PFSK-1 (cell line): ENCODE data around the gene REV3L.

Experiments
- FOXP2 ChIP-seq: optimal IDR thresholded peaks from 2 replicates; pipeline ENCODE3; 2011; ENCODE audit warnings: borderline replicate concordance, control low read depth, inconsistent platforms; ENCODE audit not compliant: insufficient read depth; ENCODE audit errors: extremely low read length, extremely low read depth
- POLR2AphosphoS5 ChIP-seq: IDR thresholded peaks from 2 replicates; pipeline ENCODE4 v1.6.1; 2012; ENCODE audit warnings: low read depth, mild to moderate bottlenecking, control low read depth, low read length, moderate library complexity
- SIN3A ChIP-seq: IDR thresholded peaks from 2 replicates; pipeline ENCODE4 v1.6.1; 2012; ENCODE audit warnings: mild to moderate bottlenecking, low read length, moderate library complexity, borderline replicate concordance; ENCODE audit not compliant: insufficient read depth
- TAF1 ChIP-seq: IDR thresholded peaks from 2 replicates; pipeline ENCODE4 v1.6.1; 2012; ENCODE audit warnings: low read length, control low read depth, borderline replicate concordance; ENCODE audit not compliant: insufficient read depth
- TF ChIP-seq, protein P1 (sequence below), 2 experiments: IDR thresholded peaks; 2 replicates each; pipeline versions ENCODE4 v1.6.1 to v1.8.0; 2011 to 2012; ENCODE audit warnings: low read depth in 2 of 2, low read length in 2 of 2, control low read depth in 1 of 2, inconsistent platforms in 1 of 2, mild to moderate bottlenecking in 1 of 2, moderate library complexity in 1 of 2; ENCODE audit not compliant: insufficient read depth in 1 of 2

REV3L gene

DNA sequence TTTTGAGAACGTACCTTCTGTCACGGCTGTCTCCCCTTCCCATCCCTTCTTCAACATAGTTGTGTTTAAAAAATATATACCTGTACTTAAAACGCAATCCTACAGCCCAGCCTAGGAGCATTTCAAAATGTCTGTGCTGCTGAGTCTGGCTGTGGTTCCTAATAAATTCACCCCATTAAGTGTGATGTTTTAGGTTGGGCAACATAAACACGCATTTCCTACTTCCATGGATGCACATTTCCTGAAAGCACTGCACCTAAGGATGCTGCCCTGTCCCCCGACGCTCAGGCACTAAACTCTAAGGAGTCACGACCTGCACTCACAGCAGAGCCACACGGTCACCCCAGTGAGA is 1.2 kb downstream of the REV3L start:
- TF ChIP-seq, protein P1, sequence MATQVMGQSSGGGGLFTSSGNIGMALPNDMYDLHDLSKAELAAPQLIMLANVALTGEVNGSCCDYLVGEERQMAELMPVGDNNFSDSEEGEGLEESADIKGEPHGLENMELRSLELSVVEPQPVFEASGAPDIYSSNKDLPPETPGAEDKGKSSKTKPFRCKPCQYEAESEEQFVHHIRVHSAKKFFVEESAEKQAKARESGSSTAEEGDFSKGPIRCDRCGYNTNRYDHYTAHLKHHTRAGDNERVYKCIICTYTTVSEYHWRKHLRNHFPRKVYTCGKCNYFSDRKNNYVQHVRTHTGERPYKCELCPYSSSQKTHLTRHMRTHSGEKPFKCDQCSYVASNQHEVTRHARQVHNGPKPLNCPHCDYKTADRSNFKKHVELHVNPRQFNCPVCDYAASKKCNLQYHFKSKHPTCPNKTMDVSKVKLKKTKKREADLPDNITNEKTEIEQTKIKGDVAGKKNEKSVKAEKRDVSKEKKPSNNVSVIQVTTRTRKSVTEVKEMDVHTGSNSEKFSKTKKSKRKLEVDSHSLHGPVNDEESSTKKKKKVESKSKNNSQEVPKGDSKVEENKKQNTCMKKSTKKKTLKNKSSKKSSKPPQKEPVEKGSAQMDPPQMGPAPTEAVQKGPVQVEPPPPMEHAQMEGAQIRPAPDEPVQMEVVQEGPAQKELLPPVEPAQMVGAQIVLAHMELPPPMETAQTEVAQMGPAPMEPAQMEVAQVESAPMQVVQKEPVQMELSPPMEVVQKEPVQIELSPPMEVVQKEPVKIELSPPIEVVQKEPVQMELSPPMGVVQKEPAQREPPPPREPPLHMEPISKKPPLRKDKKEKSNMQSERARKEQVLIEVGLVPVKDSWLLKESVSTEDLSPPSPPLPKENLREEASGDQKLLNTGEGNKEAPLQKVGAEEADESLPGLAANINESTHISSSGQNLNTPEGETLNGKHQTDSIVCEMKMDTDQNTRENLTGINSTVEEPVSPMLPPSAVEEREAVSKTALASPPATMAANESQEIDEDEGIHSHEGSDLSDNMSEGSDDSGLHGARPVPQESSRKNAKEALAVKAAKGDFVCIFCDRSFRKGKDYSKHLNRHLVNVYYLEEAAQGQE (IDR thresholded peaks at IDR 0.05; ENCODE audit: insufficient read depth in 1 of 2, low read depth in 2 of 2, low read length in 2 of 2) = no peak
- TF ChIP-seq TAF1 (no peak), POLR2AphosphoS5 (no peak), FOXP2 (no peak), SIN3A (no peak)

DNA sequence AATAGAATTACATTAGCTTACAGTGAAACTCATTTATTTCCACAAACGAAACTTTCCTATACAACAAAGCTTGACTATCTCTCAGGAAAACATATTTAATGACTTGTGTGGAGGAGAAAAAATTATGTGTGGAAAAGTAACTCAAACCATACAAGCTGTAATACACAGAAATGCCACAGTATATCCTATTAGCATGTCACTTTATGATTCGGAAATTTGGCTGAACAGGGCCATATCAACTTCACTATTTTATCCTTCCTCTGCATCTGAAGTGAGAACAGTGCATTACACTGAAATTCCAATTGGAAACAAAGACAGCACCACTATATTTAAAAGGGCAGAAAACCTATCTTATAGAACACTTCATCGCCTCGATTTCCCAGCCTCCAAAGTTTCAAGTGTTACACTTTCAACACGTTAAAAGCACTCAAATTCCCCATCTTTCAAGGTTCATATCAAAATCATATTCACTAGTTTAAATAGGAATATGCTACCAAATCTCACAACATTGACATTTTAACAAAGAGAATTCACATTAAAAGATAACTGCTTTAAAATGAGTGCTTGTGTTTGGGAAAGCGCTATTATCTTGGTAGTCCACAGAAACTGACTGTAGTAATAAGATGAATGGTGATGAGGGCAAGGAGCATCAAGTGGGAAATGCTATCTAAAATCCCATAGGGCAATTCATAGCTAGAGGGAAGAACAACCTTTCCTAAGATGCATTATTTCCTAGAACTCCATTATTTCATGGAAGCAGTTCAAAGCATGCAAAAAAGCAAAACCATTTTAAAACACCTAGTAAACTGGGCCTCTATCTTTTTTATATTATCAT is 1.8 kb downstream of the REV3L start:
- TF ChIP-seq TAF1 (no peak), SIN3A (no peak), POLR2AphosphoS5 (no peak), FOXP2 (no peak)
- TF ChIP-seq, protein P1 (IDR thresholded peaks at IDR 0.05; ENCODE audit: insufficient read depth in 1 of 2, low read depth in 2 of 2, low read length in 2 of 2) = no peak

- TF ChIP-seq FOXP2 (no peak), POLR2AphosphoS5 (no peak), TAF1 (no peak), SIN3A (no peak)
- TF ChIP-seq, protein P1 (IDR thresholded peaks at IDR 0.05; ENCODE audit: insufficient read depth in 1 of 2, low read depth in 2 of 2, low read length in 2 of 2) = no peak
Observed at GRCh38 chr6:111478749-111479148, 4.3 kb downstream of the REV3L start.

DNA sequence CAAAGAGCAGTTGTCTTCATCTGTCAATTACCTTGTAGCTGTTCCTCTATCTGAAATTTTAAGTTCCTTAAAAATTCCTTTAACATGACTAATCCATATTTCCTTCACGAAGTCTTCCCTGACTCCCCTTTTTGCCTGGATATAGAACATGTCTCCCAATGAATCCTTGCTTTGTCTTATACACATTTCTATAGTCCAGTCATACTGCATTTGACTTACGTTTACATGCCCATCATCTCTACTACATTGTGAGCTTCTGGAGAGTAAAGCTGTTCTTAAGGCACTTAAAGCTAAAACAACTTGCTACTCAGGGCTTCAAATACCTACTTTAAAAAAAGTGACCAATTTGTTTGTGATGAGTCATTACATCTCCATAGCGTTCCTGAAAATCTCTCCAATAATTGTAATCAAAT is 4.9 kb downstream of the REV3L start:
- TF ChIP-seq, protein P1 (IDR thresholded peaks at IDR 0.05; ENCODE audit: insufficient read depth in 1 of 2, low read depth in 2 of 2, low read length in 2 of 2) = no peak
- TF ChIP-seq FOXP2 (no peak), POLR2AphosphoS5 (no peak), SIN3A (no peak)
